ENCODE data around the gene GPR180. TPM values are rescaled to one million over a fixed set of nuclear protein-coding genes. Genes with fewer than 3 reads are reported as not detected.
A peak's percentile ranks its signal among the peaks of the same experiment; 100 is the strongest.

The GPR180 gene
- total and polyA plus RNA-seq, 10 of the 15 experiments (the other 5 are each of a cell fraction or from before 2014, with no cell fraction given), result 1.6 to 7.2 (median 5.3) TPM

DNA sequence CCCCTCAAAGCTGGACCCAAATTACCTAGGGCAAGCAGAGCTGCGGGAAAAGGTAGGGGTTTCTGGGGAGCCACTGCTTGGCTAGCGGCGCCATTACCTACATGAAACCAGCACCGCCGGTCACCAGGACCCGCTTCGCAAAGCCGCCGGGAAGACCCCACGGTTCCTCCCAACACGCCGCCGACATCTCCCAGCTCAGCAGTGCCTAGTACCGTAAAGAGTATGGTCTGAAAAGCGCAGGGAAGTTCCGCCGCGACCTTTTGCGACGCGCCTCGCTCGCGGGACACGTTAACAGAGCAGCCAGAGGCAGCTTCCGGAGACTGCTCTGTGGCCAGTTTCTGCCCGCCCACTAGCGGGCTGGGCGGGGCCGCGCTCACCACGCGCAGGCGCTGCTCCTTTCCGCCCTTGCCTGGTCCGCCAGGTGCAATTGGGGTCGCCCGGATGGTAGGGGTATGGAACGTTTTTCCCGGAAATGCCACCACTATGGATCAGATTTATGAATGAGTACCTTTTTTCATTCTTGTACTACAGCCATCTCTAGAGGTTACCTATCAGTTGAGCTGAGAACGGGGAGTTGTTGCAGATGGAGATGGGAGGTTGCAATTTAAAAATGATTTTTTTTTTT is 5.6 kb upstream of the GPR180 start, which contains the start of gene TGDS (continued):
- TF ChIP-seq, protein P1, sequence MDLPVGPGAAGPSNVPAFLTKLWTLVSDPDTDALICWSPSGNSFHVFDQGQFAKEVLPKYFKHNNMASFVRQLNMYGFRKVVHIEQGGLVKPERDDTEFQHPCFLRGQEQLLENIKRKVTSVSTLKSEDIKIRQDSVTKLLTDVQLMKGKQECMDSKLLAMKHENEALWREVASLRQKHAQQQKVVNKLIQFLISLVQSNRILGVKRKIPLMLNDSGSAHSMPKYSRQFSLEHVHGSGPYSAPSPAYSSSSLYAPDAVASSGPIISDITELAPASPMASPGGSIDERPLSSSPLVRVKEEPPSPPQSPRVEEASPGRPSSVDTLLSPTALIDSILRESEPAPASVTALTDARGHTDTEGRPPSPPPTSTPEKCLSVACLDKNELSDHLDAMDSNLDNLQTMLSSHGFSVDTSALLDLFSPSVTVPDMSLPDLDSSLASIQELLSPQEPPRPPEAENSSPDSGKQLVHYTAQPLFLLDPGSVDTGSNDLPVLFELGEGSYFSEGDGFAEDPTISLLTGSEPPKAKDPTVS (IDR thresholded peaks at IDR 0.05; ENCODE audit: low read depth, low read length), result no peak
- TF ChIP-seq NBN (IDR thresholded peaks at IDR 0.05), result peak; percentile 77
- peak; percentile 73 for TF ChIP-seq POU2F2 (IDR thresholded peaks at IDR 0.05; ENCODE audit: borderline replicate concordance, low read depth, low read length)
- peak; percentile 61 for TF ChIP-seq RELA (IDR thresholded peaks at IDR 0.05; ENCODE audit: borderline replicate concordance, partially characterized antibody)
- peak; percentile 59 for TF ChIP-seq SP1 (IDR thresholded peaks at IDR 0.05; ENCODE audit: low read depth, low read length)
- no peak for TF ChIP-seq ATF7 (IDR thresholded peaks at IDR 0.05; ENCODE audit: low read depth)
- TF ChIP-seq NRF1 (conservative IDR thresholded peaks at IDR 0.05; ENCODE audit: low read depth, low read length), result peak; percentile 87
- TF ChIP-seq, protein P2, sequence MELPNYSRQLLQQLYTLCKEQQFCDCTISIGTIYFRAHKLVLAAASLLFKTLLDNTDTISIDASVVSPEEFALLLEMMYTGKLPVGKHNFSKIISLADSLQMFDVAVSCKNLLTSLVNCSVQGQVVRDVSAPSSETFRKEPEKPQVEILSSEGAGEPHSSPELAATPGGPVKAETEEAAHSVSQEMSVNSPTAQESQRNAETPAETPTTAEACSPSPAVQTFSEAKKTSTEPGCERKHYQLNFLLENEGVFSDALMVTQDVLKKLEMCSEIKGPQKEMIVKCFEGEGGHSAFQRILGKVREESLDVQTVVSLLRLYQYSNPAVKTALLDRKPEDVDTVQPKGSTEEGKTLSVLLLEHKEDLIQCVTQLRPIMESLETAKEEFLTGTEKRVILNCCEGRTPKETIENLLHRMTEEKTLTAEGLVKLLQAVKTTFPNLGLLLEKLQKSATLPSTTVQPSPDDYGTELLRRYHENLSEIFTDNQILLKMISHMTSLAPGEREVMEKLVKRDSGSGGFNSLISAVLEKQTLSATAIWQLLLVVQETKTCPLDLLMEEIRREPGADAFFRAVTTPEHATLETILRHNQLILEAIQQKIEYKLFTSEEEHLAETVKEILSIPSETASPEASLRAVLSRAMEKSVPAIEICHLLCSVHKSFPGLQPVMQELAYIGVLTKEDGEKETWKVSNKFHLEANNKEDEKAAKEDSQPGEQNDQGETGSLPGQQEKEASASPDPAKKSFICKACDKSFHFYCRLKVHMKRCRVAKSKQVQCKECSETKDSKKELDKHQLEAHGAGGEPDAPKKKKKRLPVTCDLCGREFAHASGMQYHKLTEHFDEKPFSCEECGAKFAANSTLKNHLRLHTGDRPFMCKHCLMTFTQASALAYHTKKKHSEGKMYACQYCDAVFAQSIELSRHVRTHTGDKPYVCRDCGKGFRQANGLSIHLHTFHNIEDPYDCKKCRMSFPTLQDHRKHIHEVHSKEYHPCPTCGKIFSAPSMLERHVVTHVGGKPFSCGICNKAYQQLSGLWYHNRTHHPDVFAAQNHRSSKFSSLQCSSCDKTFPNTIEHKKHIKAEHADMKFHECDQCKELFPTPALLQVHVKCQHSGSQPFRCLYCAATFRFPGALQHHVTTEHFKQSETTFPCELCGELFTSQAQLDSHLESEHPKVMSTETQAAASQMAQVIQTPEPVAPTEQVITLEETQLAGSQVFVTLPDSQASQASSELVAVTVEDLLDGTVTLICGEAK (IDR thresholded peaks at IDR 0.05; ENCODE audit: borderline replicate concordance), result peak; percentile 46; the same call in 1 of the 2 replicates
- TF ChIP-seq, protein P3, sequence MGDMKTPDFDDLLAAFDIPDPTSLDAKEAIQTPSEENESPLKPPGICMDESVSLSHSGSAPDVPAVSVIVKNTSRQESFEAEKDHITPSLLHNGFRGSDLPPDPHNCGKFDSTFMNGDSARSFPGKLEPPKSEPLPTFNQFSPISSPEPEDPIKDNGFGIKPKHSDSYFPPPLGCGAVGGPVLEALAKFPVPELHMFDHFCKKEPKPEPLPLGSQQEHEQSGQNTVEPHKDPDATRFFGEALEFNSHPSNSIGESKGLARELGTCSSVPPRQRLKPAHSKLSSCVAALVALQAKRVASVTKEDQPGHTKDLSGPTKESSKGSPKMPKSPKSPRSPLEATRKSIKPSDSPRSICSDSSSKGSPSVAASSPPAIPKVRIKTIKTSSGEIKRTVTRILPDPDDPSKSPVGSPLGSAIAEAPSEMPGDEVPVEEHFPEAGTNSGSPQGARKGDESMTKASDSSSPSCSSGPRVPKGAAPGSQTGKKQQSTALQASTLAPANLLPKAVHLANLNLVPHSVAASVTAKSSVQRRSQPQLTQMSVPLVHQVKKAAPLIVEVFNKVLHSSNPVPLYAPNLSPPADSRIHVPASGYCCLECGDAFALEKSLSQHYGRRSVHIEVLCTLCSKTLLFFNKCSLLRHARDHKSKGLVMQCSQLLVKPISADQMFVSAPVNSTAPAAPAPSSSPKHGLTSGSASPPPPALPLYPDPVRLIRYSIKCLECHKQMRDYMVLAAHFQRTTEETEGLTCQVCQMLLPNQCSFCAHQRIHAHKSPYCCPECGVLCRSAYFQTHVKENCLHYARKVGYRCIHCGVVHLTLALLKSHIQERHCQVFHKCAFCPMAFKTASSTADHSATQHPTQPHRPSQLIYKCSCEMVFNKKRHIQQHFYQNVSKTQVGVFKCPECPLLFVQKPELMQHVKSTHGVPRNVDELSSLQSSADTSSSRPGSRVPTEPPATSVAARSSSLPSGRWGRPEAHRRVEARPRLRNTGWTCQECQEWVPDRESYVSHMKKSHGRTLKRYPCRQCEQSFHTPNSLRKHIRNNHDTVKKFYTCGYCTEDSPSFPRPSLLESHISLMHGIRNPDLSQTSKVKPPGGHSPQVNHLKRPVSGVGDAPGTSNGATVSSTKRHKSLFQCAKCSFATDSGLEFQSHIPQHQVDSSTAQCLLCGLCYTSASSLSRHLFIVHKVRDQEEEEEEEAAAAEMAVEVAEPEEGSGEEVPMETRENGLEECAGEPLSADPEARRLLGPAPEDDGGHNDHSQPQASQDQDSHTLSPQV (IDR thresholded peaks at IDR 0.05), result no peak
- 0 out of 2 replicates have a peak, but pooled peaks have one; percentile 19 for TF ChIP-seq RFX5 (IDR thresholded peaks at IDR 0.05; ENCODE audit: low read depth, low read length)
- TF ChIP-seq MXI1 (IDR thresholded peaks at IDR 0.05; ENCODE audit: low read depth, low read length), result peak; percentile 96
- peak; percentile 89; the same call in 1 of the 2 replicates for TF ChIP-seq CBFB (IDR thresholded peaks at IDR 0.05; ENCODE audit: low read depth)
- 0 out of 2 replicates have a peak, but pooled peaks have one; percentile 38 for TF ChIP-seq LARP7 (IDR thresholded peaks at IDR 0.05)
- peak; percentile 72 for TF ChIP-seq SIN3A (IDR thresholded peaks at IDR 0.05; ENCODE audit: low read depth, low read length)
- peak; percentile 94 for TF ChIP-seq SMAD5 (IDR thresholded peaks at IDR 0.05; ENCODE audit: low read depth)
- TF ChIP-seq PAX5 (IDR thresholded peaks at IDR 0.05; ENCODE audit: borderline replicate concordance, low read depth, low read length), result peak; percentile 39; the same call in 1 of the 2 replicates
- no peak for TF ChIP-seq JUND (IDR thresholded peaks at IDR 0.05; ENCODE audit: low read depth, low read length)
- TF ChIP-seq ZZZ3 (IDR thresholded peaks at IDR 0.05; ENCODE audit: control insufficient read depth, insufficient read length, low read depth), result no peak
- TF ChIP-seq SRF (IDR thresholded peaks at IDR 0.05; ENCODE audit: low read depth in 2 of 2, low read length in 2 of 2), result 0 out of 4 replicates have a peak, but pooled peaks of 1 of the 2 experiments have one; percentile 3
- TF ChIP-seq GABPA (IDR thresholded peaks at IDR 0.05; ENCODE audit: low read depth), result peak; percentile 66
- peak; percentile 74; the same call in 1 of the 2 replicates for TF ChIP-seq HDGF (IDR thresholded peaks at IDR 0.05)
- TF ChIP-seq SPI1 (IDR thresholded peaks at IDR 0.05; ENCODE audit: borderline replicate concordance, insufficient read depth, low read depth, low read length), result peak; percentile 29; the same call in 1 of the 2 replicates
